ENCODE results near the gene METRN. TPM values are rescaled to one million over a fixed set of nuclear protein-coding genes. Genes with fewer than 3 reads are reported as not detected.

The METRN gene
- total RNA-seq, 4 donors from 2014 or later = 24.4 to 42.1 (median 33.3) TPM

- H3K4me1 ChIP-seq = peaks cover 40 to 61% of the 10 kb centered on the region in 2 donors
- H3K4me3 ChIP-seq = peak overlapping the region; percentile 84 to 87 (median 86)
- in situ Hi-C loops (cut with MboI; ENCODE audit: low sequenced_read_pairs in 4 of 4) (no loop called here), intact Hi-C loops (cut with DNase I; ENCODE audit: low total_unique reads) (loop anchor here (10.0 kb wide), 1 partner anchor 620 kb away; the partner anchor contains the start of gene UBE2I)
- no peaks in the 10 kb centered on the region for H3K9me3 ChIP-seq
- H3K36me3 ChIP-seq = peaks cover 0 to 33% of the 10 kb centered on the region in 2 donors
- TF ChIP-seq CTCF (IDR thresholded peaks at IDR 0.05 in 4 of 5, conservative IDR thresholded peaks at IDR 0.05 in 1 of 5) = no peak
- TF ChIP-seq POLR2A (IDR thresholded peaks at IDR 0.05) = no peak
- ATAC-seq = no peak
- DNase-seq = peak in 1 of 2 donors; percentile 32
- peak overlapping the region in 2 of 4 donors; percentile 73 to 87 for H3K27ac ChIP-seq
- H3K27me3 ChIP-seq = no peaks in the 10 kb centered on the region
Measured at GRCh38 chr16:684961-685696, 29.8 kb upstream of the METRN start.

GRCh38 chr16:685967-686366 is 29.0 kb upstream of the METRN start:
- peak in 1 of 2 donors; percentile 39 for DNase-seq
- TF ChIP-seq POLR2A (IDR thresholded peaks at IDR 0.05) (no peak), CTCF (IDR thresholded peaks at IDR 0.05 in 4 of 5, conservative IDR thresholded peaks at IDR 0.05 in 1 of 5) (peak in 3 of 5 experiments; percentile 12 to 36 (median 22))
- H3K4me1 ChIP-seq = peaks cover 37 to 61% of the 10 kb centered on the region in 2 donors

GRCh38 chr16:686459-687260 is 28.3 kb upstream of the METRN start:
- DNase-seq = no peak
- Histone ChIP-seq H3K36me3 (peaks cover 0 to 29% of the 10 kb centered on the region in 2 donors), H3K4me3 (no peak overlapping the region), H3K27me3 (peaks cover 0 to 4% (median 2%) of the 10 kb centered on the region in 3 donors), H3K4me1 (peaks cover 31 to 54% of the 10 kb centered on the region in 2 donors), H3K9me3 (no peaks in the 10 kb centered on the region), H3K27ac (no peak overlapping the region)
- TF ChIP-seq CTCF (IDR thresholded peaks at IDR 0.05 in 4 of 5, conservative IDR thresholded peaks at IDR 0.05 in 1 of 5) (no peak), POLR2A (IDR thresholded peaks at IDR 0.05) (no peak)
- intact Hi-C loops (cut with DNase I; ENCODE audit: low total_unique reads) = loop anchor here (10.0 kb wide), 1 partner anchor 618 kb away; the partner anchor contains the start of gene UBE2I
- ATAC-seq = no peak
- in situ Hi-C loops (cut with MboI; ENCODE audit: low sequenced_read_pairs in 4 of 4) = no loop called here

More at GRCh38 chr16:685967-686366, 29.0 kb upstream of the METRN start:
- no peak overlapping the region for H3K27ac ChIP-seq
- in situ Hi-C loops (cut with MboI; ENCODE audit: low sequenced_read_pairs in 4 of 4) (no loop called here), intact Hi-C loops (cut with DNase I; ENCODE audit: low total_unique reads) (loop anchor here (10.0 kb wide), 1 partner anchor 619 kb away; the partner anchor contains the start of gene UBE2I)
- no peaks in the 10 kb centered on the region for H3K9me3 ChIP-seq
- H3K36me3 ChIP-seq = peaks cover 0 to 33% of the 10 kb centered on the region in 2 donors
- H3K4me3 ChIP-seq = no peak overlapping the region
- no peak for ATAC-seq
- H3K27me3 ChIP-seq = no peaks in the 10 kb centered on the region

- intact Hi-C loops (cut with DNase I; ENCODE audit: low total_unique reads) = loop anchor here (10.0 kb wide), 1 partner anchor 617 kb away; the partner anchor contains the start of gene UBE2I
- Histone ChIP-seq H3K27ac (no peak overlapping the region), H3K36me3 (peaks cover 0 to 20% of the 10 kb centered on the region in 2 donors), H3K4me3 (no peak overlapping the region), H3K27me3 (peaks cover under 1 to 11% (median 10%) of the 10 kb centered on the region in 3 donors), H3K4me1 (peaks cover 25 to 46% of the 10 kb centered on the region in 2 donors), H3K9me3 (no peaks in the 10 kb centered on the region)
- ATAC-seq (no peak), DNase-seq (no peak)
- no peak for TF ChIP-seq CTCF (IDR thresholded peaks at IDR 0.05 in 4 of 5, conservative IDR thresholded peaks at IDR 0.05 in 1 of 5)
- no peak for TF ChIP-seq POLR2A (IDR thresholded peaks at IDR 0.05)
- in situ Hi-C loops (cut with MboI; ENCODE audit: low sequenced_read_pairs in 4 of 4) = no loop called here
Measured at GRCh38 chr16:687499-687898, 27.4 kb upstream of the METRN start.
